OCI-M2 (cell line): ENCODE data around the gene PTPRN2.
"Not testable (repeated sequence)": the region's sequence is repeated elsewhere in the genome, so short reads cannot be mapped to it uniquely, and the experiment has no call there.

Source experiments
- DNase-seq: peaks from one replicate; lab custom pipeline; 2025; ENCODE audit not compliant: unreplicated experiment; lab: John Stamatoyannopoulos, UW

Gene PTPRN2

DNA sequence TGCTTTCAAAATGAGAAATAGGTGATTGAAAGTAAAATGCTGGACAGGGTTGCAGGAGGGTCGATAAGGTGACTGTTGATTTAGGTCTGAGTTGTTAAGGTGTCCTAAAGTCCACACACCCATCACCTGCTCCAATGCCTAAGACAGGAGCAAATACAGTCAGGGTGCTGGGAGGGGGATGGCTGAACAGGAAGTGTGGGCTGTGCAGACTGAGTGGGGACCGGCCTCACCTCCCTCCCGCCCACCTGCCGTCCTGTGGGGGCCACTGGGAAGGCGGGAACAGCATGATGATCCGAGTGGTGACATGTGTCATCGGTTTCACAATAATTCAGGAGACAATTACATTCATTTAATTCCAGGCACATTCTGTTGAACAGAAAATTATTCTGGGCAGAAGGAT is 990.1 kb downstream of the PTPRN2 start:
- no peak for DNase-seq

DNA sequence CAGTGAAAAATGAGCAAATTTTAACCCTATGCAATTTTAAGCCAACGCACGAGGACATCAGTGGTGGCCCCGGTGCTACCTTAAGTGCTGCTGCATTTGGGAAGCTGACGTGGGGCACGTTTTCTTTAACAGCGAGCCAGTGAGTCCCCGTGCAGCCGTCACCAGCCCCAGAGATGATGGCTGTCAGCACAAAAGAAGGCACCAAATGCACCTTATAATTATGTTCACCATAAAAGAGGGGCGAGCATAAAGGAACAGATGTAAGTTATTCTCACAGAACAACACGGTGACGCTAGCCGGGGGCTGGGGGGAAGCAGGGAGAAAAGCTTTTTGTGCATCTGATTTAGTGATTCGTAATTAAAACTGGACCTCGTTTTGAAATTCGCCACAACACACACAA is 990.7 kb downstream of the PTPRN2 start:
- DNase-seq, result no peak

DNA sequence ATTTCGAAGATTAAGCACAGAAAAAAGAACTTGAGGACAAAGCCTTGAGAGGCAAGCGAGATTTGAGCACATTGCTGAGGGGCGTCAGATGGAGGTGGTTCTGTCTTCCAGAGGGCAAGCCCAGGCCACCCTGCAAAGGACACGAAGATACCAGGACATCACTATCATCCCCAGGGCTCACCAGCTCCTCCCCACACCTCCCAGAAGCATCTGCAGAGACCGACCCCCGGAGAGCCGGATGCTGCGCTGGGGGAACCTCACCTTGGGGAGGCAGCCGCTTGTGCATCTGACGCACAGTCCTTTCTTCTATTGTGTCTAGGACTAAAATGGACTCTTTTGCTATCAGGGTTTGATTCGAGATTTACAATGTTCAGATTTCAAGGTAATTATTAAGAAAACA is 991.2 kb downstream of the PTPRN2 start:
- no peak for DNase-seq

DNA sequence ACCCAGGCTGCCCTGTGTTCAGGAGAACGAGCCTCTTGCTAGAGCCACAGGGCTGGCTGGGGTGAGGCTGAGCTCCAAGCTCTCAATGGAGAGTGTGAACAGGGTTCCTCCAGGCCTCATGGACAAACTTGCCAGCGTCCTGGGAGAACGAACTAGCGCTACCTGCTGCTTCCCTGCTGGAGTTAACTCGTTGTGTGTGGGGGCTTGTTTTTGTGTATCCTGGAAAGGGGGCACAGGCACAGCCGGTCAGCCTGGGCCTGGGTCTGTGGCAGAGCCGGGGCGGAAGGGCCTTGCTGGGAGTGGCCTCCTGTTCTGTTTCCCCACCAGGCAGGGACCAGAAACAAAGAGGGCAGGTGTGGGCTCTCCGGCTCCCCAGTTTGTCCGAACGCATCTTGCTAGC is 991.6 kb downstream of the PTPRN2 start:
- no peak for DNase-seq

DNA sequence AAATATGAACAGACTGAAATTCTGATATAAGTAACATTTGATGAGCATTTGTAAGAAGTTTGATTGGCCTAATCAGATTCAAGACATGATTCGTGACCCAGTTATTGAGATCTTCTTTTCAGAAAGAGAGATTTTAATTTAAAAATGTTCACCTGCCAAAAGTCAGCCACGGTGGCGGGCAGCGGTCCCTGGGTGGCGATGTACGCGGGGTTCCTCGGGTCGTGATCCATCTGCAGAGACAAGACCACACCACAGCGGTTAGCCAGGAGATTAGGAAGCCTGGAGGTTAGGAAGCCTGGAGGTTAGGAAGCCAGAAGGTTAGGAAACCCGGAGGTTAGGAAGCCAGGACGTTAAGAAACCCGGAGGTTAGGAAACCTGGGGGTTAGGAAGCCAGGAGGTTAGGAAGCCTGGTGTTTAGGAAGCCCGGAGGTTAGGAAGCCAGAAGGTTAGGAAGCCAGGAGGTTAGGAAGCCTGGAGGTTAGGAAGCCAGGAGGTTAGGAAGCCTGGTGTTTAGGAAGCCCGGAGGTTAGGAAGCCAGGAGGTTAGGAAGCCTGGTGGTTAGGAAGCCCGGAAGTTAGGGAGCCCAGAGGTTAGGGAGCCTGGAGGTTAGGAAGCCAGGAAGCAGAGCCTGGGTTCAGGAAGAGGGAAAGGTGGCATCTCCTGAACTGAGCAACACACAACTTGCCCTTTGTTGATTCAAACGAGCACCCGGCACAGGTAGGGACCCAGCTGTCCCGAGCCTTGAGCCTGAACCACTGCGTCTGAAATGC is 992.4 kb downstream of the PTPRN2 start:
- no peak for DNase-seq

DNA sequence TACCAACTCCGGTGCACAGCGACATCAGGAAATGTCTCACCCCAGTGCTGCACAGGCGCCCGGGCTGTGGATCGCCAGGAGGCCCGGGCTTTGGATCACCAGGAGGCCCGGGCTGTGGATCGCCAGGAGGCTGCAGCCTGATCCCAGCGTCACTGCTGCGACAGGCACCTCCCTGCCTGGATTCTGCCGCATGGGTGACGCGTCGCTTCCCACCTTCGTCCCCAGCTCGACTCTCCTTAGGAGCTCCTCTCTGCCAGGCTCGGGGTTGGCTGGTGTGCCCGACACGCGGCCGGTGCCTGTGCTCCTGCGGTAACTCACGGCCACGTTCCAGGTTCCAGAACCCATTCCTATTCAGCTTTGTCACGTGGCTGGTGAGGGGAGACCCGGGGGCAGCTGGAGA is 993.3 kb downstream of the PTPRN2 start:
- DNase-seq, result no peak

DNA sequence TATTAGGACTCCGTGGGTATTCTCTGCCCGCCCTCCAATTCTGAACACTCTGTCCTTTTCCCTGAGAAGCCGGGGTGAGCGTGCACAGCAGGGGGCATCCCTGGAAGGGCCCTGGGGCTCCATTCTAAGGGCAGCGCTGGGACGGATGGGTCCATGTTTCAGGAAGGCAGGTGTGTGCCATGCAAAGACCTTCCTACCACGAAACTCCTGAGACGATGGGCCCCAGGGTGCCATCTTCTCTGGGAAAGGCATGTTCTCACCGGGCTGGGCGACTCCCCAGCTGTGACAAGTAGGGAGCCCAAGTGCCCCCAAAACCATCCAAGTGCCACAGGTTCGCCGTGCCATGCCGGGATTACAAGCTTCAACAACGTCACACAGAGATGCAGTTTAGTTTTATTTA is 994.1 kb downstream of the PTPRN2 start:
- no peak for DNase-seq

DNA sequence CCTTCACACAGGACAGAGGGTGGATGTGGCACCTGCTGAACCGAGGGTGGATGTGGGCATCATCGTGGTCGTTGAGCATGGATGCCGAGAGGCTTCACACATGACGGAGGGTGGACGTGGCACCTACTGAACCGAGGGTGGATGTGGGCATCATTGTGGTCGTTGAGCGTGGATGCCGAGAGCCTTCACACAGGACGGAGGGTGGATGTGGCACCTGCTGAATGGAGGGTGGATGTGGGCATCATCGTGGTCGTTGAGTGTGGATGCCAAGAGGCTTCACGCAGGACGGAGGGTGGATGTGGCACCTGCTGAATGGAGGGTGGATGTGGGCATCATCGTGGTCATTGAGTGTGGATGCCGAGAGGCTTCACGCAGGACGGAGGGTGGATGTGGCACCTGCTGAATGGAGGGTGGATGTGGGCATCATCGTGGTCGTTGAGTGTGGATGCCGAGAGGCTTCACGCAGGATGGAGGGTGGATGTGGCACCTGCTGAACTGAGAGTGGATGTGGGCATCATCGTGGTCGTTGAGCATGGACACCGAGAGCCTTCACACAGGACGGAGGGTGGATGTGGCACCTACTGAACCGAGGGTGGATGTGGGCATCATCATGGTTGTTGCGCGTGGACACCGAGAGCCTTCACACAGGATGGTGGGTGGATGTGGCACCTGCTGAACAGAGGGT is 994.8 kb downstream of the PTPRN2 start:
- not testable (repeated sequence) for DNase-seq

DNA sequence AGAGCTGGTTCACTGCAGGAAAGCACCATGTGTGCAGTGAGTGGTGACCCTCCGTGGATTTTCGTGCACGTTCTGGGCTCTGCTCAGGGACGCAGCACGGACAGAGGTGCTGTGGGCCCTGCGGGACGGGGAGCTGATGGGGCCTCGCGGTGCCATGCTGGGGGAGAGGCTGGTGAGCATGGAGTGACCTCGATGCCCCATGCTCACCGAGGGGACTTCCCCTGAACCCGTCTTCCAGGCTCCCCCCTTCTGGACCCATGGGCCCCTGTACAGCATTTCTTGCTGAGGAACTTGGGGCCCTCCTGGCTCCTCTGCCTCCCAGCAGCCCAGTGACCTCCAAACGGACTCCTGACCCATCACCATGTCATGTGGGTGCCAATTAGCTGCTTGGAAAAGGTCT is 997.1 kb downstream of the PTPRN2 start:
- DNase-seq, result no peak

DNA sequence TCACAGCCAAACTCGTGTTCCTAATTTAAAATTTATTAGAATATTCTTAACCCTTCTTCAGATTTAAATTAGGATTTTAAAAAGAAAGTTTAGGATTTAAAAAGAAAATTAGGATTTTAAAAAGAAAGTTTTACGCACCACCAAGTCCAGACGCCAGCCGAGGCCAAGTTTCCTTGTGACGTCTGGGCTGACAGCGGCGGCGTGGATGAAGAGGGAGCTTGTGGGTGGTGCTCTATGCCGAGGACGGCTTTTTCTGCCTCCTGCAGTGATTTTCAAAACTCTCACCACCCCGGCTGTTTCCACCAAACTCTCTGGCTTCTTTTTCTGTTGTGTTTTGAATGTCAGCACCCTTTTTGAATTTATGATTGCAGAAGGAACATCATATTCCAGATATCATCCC is 997.9 kb downstream of the PTPRN2 start:
- no peak for DNase-seq

DNA sequence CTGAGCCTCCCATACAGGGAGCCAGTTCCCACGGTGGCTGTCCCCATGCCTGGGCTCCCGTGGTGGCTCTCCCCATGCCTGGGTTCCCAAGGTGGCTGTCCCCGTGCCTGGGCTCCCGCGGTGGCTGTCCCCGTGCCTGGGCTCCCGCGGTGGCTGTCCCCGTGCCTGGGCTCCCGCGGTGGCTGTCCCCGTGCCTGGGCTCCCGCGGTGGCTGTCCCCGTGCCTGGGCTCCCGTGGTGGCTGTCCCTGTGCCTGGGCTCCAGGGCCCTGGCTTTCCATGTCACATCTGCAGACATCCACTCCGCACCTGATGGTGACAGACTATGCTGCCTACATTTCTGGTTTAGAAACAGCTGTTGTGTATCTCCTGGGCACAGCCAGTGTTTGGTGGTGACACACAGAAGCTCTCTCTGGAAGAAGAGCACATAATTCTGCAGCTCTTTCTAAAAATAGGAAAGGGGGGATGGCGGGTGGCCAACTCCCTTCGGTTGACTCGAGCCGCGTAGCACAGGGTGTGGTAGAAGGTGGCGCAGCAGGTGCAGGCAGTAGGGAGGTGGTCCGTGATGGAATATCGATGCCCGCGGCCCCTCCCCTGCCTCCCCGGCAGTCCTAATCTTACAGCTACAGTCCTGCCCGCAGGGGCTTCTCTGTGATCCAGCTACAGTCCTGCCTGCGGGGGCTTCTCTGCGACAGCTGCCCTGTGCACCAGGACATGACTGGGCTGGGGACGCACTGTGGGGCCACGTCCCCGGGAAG is 999.6 kb downstream of the PTPRN2 start:
- no peak for DNase-seq

DNA sequence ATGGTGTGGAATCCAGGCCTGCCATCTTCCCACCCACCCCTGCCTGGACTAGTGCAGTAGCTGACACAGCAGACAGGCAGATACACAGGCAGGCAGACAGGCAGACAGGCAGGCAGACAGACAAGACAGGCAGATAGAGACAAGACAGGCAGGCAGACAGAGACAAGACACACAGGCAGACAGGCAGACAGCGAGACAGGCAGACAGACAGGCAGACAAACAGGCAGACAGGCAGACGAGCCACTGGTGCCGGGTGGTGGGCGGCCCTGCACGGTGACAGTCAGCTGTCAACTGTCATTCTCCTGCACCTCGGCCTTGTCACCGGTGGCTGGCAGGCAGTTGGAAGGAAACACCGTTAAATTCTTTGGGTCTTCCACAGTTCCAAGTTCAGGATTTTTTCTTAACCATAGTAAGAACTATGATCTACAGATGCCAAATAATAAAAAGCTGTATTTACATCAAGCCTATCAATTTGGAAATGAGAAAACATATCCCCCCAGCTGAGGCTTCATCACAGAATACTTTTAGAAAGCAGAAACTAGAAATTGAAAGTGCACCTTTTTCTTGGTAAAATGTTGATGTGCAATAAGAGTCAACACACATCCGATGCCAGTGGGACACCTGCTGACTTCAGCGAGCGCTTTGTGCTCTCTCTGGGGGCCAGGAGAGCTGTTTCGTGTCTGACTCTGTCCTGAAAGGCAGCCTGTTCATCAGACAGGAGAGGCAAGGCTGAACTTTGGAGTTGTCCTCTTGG is 1000.4 kb downstream of the PTPRN2 start:
- no peak for DNase-seq

DNA sequence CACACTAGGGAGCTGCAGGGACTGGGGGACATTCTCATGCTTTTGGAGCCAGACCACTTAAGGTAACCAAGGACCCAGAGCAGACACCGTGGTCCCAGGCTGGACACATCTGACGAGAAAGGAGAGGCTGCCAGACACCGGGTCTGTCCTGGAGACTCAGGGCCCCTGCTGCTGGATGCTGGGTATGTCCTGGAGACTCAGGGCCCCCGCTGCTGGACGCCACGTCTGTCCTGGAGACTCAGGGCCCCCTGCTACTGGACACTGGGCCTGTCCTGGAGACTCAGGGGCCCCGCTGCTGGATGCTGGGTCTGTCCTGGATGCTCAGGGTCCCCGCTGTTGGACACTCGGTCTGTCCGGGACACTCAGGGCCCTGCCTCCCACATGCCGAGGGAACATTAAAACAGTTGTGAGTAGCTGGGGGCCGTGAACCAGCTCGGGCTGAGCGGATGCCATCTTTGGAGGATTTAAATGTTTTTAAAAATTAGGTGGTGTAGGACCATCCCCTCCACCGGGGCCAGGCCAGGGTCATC is 1001.1 kb downstream of the PTPRN2 start:
- no peak for DNase-seq

DNA sequence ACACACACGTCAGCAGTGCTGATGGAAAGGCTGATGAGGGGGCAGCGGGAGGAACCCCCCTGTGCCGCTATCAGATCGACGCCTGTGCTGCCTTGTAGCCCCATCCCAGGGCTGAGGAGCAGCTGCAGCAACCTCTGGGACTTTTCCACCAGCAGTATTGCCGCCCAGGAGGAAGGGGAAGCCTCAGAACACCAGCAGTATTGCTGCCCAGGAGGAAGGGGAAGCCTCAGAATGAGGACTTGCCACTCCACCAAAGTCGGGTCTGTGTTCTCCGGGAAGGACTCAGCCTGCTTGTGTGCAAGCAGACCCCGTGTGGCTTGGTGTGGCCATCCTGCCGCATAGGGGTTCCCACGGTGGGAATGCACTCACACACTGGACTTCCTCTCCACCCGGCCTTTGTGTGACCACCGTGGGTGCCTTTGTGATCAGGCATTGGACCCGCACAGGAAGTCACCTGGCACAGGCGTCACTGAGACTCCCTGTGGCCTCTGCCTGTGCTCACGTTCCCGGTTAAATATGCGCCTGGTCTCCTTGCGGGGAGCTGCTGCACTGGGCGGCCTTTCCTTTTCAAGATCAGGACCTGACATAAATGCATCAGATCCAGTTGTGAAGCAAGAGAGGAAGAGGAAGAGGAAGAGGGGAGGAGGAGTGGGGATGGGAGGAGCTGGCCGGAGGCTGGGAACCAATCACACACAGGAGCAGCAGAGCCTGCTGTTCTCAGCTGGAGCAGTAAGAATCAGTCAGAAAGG is 1002.3 kb downstream of the PTPRN2 start:
- no peak for DNase-seq

DNA sequence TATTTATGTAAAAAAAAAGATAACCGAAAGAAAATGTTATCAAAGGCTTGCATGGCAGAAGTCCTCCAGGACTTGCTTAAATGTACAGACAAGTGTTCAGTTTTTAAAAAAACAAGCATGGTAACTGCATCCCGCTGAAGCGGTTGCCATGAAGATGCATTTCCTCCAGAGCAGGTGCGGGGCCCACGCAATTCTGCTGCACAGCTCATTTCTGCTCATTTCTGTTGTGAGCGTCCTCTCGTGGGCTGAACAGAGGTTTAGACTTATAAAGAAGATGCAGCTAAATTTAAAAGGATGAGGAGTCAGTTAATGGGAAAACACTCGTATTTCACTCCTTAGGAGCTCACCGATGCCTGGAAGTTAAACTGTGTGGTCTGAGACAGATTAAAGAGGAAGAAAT is 1003.2 kb downstream of the PTPRN2 start:
- DNase-seq, result no peak

DNA sequence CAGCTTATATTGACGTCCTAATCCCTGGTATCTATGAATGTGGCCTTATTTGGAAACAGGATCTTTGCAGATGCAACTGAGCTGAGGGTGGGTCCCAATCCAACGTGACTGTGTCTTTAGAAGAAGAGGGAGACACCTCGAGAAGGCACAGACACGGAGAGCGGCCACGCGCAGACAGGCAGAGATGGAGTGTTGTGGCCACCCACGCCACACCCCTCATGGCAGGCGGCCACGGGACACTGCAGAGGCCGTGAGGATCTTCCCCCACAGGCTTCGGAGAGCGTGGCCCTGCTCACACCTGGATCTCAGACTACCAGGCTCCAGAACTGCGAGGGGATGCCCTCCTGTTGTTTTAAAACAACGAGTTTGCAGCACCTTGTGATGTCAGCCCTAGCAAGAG is 1005.9 kb downstream of the PTPRN2 start:
- no peak for DNase-seq

DNA sequence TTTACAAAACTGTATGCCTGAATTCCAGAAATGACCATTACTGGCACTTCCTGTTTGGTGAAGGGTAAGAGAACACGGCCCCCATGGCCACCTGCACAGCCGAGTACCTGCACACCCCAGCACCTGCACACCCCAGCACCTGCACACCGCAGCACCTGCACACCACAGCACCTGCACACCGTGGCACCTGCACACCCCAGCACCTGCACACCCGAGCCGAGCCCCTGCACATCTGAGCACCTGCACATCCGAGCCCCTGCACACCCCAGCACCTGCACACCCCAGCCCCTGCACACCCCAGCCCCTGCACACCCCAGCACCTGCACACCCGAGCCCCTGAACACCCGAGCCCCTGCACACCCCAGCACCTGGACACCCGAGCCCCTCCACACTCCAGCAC is 1007.3 kb downstream of the PTPRN2 start:
- no peak for DNase-seq

DNA sequence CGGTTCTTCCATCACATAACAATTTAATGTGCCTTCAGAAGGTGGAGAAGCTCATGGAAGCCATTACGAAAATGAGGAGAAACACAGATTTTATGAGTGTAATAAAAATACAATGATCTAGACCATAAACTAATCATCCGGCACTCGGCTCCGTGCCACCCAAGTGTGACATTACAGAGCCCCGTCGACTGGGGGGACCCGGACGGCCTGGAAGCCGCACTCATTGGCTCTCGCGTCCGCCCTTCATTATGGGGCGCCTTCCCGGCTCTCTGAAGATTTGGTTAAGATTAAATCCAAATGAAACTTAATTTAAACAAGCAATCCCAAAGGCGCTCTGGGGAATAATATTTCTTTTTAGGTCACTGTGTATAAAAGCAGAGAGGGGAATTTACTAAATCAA is 1008.2 kb downstream of the PTPRN2 start:
- DNase-seq, result no peak

DNA sequence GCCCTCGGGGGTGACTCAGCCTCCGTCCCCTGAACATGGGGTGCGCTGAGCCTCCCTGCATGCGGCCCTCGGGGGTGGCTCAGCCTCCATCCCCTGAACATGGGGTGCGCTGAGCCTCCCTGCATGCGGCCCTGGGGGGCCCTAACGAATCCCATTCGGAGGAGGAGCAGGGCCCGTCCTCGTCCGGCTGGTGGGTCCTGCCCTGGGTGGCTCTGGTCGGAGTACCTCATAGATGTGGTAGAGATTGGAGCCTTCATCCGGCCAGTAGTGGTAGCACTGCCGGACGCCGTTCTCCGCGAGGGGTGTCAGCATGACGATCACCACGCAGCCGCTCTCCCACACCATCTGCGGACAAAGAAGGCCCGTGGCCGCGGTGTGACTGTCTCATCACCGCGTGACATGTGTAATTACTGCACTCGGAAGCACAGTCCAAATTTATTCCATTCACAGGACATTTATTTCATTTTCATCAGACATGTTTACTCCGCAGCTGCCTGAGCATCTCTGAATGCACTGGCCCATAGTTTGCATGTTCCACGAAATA is 1009.8 kb downstream of the PTPRN2 start:
- DNase-seq, result no peak

DNA sequence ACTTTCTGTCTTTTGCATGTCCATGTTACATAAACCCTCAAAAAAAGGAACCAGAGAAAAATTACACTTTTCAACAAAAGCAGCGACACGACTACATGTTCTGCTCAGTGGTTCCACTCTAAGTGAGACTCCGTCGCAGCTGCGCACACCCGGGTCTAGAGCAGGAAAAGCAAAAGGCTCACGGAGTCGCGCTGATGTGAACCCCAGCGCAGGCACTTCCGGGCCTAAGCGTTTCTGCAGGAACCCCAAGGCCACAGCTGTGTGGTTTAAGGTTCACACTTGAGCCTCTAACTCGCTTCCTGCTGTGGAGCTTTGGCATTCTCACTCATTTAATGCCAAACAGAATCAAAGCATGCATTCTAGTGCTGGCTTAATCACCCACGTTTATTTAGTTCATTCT is 1010.6 kb downstream of the PTPRN2 start:
- DNase-seq, result no peak
